Measurements from ENCODE around the gene JAM3.

GRCh38 chr11:134048028-134048427 is 20.8 kb upstream of the JAM3 start:
- TF ChIP-seq POLR2AphosphoS5 (IDR thresholded peaks at IDR 0.05; ENCODE audit: low read depth, low read length): no peak
- TF ChIP-seq TAF1 (IDR thresholded peaks at IDR 0.05; ENCODE audit: borderline replicate concordance, low read depth, low read length): no peak
- TF ChIP-seq POLR2A (IDR thresholded peaks at IDR 0.05; ENCODE audit: low read depth, low read length): no peak
